C4-2B (cell line): ENCODE measurements around the gene SLC9A4.

ENCODE experiments used
- H3K27ac ChIP-seq: fragments of 450-650 bp; 2 replicates; pipeline ENCODE4 v1.5.1; 2017
- CTCF ChIP-seq: fragments of 450-650 bp; conservative IDR thresholded peaks from 2 replicates; pipeline ENCODE4 v1.5.1; 2017; ENCODE audit warnings: mild to moderate bottlenecking
- ZFX ChIP-seq: fragments of 450-650 bp; IDR thresholded peaks from 2 replicates; pipeline ENCODE4 v1.6.1; 2017

Gene SLC9A4

GRCh38 chr2:102433973-102434654, 38.9 kb upstream of the SLC9A4 start:
- H3K27ac ChIP-seq: no peak overlapping the region
- TF ChIP-seq CTCF (no peak), ZFX (no peak)

GRCh38 chr2:102434655-102435381, 38.2 kb upstream of the SLC9A4 start:
- TF ChIP-seq CTCF (no peak), ZFX (no peak)
- no peak overlapping the region for H3K27ac ChIP-seq

- no peak for TF ChIP-seq CTCF
- no peak overlapping the region for H3K27ac ChIP-seq
Observed at GRCh38 chr2:102435741-102436140, 37.3 kb upstream of the SLC9A4 start.

GRCh38 chr2:102436323-102436722, 36.7 kb upstream of the SLC9A4 start:
- TF ChIP-seq CTCF: no peak
- TF ChIP-seq ZFX: no peak
- no peak overlapping the region for H3K27ac ChIP-seq

GRCh38 chr2:102437122-102437521, 35.9 kb upstream of the SLC9A4 start:
- TF ChIP-seq ZFX (no peak), CTCF (no peak)
- no peak overlapping the region for H3K27ac ChIP-seq

GRCh38 chr2:102438111-102438510, 34.9 kb upstream of the SLC9A4 start:
- H3K27ac ChIP-seq: no peak overlapping the region
- TF ChIP-seq ZFX (no peak), CTCF (no peak)

GRCh38 chr2:102438578-102438977, 34.4 kb upstream of the SLC9A4 start:
- TF ChIP-seq CTCF: no peak
- TF ChIP-seq ZFX: no peak
- H3K27ac ChIP-seq: no peak overlapping the region
